Measurements from ENCODE around the gene CR2.

CR2 gene

DNA sequence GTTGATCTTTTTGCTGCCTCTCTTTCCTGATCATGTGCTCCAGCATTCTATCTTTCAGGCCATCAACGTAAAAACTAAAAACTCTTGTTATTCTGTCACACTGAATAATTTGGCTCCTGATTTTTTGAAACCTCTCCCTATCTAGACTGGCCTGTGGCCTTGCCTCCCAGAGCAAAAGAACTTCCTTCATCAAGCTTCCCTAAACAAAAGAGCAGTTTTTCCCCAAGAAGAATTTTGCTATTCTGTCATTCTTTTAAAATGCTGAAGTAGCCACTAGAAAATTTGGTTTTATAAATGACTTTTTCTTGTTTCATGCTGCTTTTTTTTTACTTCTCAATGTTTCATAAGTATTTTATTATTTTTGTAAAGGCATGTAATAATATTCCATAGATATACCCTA lies 37.1 kb upstream of the CR2 start:
- DNase-seq (ENCODE audit: low spot score) = no peak
- TF ChIP-seq, protein P1, sequence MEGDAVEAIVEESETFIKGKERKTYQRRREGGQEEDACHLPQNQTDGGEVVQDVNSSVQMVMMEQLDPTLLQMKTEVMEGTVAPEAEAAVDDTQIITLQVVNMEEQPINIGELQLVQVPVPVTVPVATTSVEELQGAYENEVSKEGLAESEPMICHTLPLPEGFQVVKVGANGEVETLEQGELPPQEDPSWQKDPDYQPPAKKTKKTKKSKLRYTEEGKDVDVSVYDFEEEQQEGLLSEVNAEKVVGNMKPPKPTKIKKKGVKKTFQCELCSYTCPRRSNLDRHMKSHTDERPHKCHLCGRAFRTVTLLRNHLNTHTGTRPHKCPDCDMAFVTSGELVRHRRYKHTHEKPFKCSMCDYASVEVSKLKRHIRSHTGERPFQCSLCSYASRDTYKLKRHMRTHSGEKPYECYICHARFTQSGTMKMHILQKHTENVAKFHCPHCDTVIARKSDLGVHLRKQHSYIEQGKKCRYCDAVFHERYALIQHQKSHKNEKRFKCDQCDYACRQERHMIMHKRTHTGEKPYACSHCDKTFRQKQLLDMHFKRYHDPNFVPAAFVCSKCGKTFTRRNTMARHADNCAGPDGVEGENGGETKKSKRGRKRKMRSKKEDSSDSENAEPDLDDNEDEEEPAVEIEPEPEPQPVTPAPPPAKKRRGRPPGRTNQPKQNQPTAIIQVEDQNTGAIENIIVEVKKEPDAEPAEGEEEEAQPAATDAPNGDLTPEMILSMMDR (IDR thresholded peaks at IDR 0.05; ENCODE audit: extremely low read depth, missing control alignments) = no peak

DNA sequence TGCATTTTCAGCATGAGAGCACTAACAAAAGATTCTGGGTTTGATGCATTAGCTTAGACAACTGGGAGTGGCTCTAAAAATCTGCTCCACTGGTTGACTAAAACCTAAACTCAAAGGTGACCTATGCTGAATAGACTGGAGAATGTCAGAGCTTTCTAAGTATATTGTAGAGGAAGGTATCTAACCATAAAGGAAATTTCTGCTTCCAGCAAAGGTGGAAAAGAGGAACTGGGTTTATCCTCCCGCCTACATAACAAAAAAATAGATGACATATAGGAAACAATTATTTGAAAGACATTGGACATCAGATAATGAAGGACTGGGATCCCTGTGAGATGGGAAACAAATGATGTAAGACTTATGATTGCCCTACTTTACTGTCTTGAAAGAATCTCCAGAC lies 35.8 kb upstream of the CR2 start:
- TF ChIP-seq, protein P1 (IDR thresholded peaks at IDR 0.05; ENCODE audit: extremely low read depth, missing control alignments) = no peak

GRCh38 chr1:207420109-207420508 lies 34.0 kb upstream of the CR2 start:
- TF ChIP-seq, protein P1 (IDR thresholded peaks at IDR 0.05; ENCODE audit: extremely low read depth, missing control alignments) = no peak

More for the DNA sequence above, 35.8 kb upstream of the CR2 start:
- no peak for DNase-seq (ENCODE audit: low spot score)

GRCh38 chr1:207421078-207421477 lies 33.0 kb upstream of the CR2 start:
- TF ChIP-seq, protein P1 (IDR thresholded peaks at IDR 0.05; ENCODE audit: extremely low read depth, missing control alignments) = no peak
- DNase-seq (ENCODE audit: low spot score) = no peak

More at GRCh38 chr1:207420109-207420508, 34.0 kb upstream of the CR2 start:
- no peak for DNase-seq (ENCODE audit: low spot score)

DNA sequence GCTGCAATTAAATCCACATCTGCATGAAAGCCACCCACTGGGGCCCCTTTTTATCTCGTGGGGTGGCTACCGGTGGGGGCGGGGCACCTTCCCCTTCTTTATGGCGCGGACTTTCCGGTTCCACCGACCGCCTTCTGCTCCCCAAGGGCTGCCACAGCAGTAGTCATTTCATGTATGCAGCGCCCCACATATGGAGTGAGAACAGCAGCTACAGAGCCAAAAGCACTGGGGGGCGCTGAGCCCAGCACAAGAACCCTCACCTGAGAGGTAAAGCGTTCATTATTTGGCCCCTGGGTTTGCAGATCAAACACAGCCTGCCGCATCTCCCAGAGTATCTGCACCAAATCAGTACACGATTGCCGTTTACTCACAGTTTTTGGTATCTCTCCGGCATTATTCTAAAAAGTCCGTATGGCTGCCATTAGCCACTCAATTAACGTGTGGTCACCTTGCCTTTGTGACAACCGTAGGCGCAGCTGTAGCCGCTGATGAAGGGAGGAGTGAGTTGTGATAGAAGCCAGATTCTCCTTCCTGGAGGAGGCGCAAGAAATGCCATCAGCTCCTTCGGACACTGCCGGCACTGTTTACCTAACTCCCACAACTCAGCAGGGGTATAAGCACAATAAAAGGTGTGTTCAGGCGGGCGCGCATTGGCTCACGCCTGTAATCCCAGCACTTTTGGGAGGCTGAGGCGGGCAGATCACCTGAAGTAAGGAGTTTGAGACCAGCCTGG lies 30.4 kb upstream of the CR2 start:
- DNase-seq (ENCODE audit: low spot score) = no peak
- TF ChIP-seq, protein P1 (IDR thresholded peaks at IDR 0.05; ENCODE audit: extremely low read depth, missing control alignments) = no peak

DNA sequence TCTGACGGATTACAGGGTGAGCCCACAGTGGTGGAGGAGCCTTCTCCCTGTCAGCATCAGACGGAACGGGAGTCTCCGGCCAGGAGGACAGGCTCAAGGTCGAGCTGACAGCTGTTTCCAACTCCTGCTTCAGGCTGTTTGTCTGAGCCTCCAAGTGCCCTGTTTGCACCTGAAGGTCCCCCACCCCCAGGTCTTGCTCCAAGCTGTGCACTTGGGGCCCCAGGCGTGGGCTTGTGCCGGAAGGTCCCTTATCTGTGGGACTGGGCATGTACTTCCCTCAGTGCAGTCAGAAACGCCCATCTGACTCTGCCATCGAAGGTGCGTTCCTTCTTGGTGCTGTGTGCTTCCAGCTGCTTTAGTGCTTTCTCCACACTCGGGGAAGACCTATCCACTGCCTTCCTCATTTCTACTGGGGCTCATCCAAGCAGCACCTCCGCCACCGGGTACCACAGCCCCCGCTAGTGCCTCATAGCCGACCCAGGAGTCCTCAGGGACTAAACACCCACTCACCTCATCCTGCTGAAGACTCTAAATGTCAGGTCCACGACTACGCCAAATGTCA lies 29.5 kb upstream of the CR2 start:
- TF ChIP-seq, protein P1 (IDR thresholded peaks at IDR 0.05; ENCODE audit: extremely low read depth, missing control alignments) = no peak
- no peak for DNase-seq (ENCODE audit: low spot score)

DNA sequence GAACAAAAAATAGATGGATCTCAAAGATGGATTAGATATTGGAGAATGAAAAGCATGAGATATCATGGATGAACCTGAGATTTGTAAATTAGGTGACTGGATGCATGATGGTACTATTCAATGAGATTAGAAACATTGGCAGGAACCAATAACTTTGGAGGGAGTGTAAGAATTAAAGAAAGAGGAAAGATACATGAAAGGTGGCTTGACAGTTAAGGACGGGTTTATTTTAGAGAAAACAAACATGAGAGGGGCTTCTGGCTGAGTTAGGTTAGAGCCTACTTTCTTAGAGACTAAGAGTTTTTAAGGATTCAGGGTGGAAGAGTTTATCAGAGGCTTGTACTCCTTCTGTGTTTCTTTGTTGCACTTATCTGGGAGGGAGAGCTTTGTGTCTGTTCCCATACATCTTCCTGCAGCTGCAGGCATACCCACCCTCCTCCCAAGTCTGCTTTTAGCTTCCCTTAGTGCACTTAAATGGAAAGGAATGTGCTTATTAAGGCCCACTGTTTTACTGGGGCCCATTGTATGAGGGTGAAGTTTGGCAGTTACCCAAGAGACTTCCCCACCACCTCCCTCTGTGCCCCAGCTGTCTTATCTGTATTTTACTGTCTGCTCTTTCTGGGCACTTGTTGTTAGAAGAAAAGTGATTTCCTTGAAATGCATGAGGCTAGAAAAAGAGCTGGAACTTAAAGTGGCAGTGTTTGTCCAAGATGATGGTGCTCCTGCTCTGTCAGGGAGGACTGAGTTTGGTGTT lies 26.1 kb upstream of the CR2 start:
- TF ChIP-seq, protein P1 (IDR thresholded peaks at IDR 0.05; ENCODE audit: extremely low read depth, missing control alignments) = no peak
- DNase-seq (ENCODE audit: low spot score) = no peak
